Adrenal gland (tissue), 12 donors: Measurements from ENCODE around the gene CEP89. TPM values are rescaled to one million over a fixed set of nuclear protein-coding genes. Genes with fewer than 3 reads are reported as not detected.

Experiments
- DNase-seq, 7 donors: peaks; one replicate each; pipeline ENCODE4 v3.0.0-alpha.2; 2019 to 2020
- H3K27ac ChIP-seq, 5 donors: fragments of 200-600 bp; sonication (generic) in 4 of 5; 1 replicate in 3 of 5; 2 replicates in 2 of 5; pipeline versions ENCODE4 v1.5.1 to v1.8.0; 2016 to 2020; ENCODE audit warnings: mild to moderate bottlenecking in 1 of 5
- H3K27me3 ChIP-seq: fragments of 200-600 bp; 2 replicates; pipeline ENCODE4 v1.8.0; 2021
- H3K36me3 ChIP-seq, 2 donors: fragments of 200-600 bp; replicated peaks in 1 of 2; 1 replicate in 1 of 2; 2 replicates in 1 of 2; pipeline versions ENCODE4 v1.5.1 to v1.8.0; 2018 to 2022
- H3K4me1 ChIP-seq, 2 donors: fragments of 200-600 bp; replicated peaks in 1 of 2; 1 replicate in 1 of 2; 2 replicates in 1 of 2; pipeline versions ENCODE4 v1.5.1 to v1.8.0; 2018 to 2021
- H3K4me3 ChIP-seq, 4 donors: fragments of 200-600 bp; sonication (generic) in 3 of 4; one replicate each; pipeline ENCODE4 v1.5.1; 2016 to 2018
- H3K9me3 ChIP-seq, 3 donors: fragments of 200-600 bp; sonication (generic) in 1 of 3; replicated peaks in 1 of 3; 1 replicate in 2 of 3; 2 replicates in 1 of 3; pipeline versions ENCODE4 v1.5.1 to v1.8.0; 2016 to 2021
- CTCF ChIP-seq, 6 experiments: fragments of 450-650 bp in 4 of 6; fragments of 200-600 bp in 2 of 6; sonication (generic) in 1 of 6; IDR thresholded peaks; 1 replicate in 5 of 6; 2 replicates in 1 of 6; pipeline versions ENCODE4 v1.5.1 to v1.8.0; 2016 to 2021; ENCODE audit warnings: antibody characterized with exemption in 6 of 6, mild to moderate bottlenecking in 2 of 6, moderate library complexity in 1 of 6
- POLR2A ChIP-seq, 2 donors: fragments of 450-650 bp; IDR thresholded peaks; one replicate each; pipeline ENCODE4 v1.6.1; 2017; ENCODE audit warnings: antibody characterized with exemption in 2 of 2, mild to moderate bottlenecking in 2 of 2, moderate library complexity in 1 of 2
- WGBS, 4 donors: extraction: QIAGEN DNeasy Blood & Tissue Kit in 2 of 4; methylation state at CpG; one replicate each; pipeline versions ENCODE4 v1.1.5 to v1.1.7; 2013 to 2017; 5-methylcytosine and 5-hydroxymethylcytosine counted together
- intact Hi-C, 2 donors: fragments of 100-400 bp; cut with DNase I; formaldehyde crosslinking; loops; one replicate each; pipeline versions ENCODE4 v1.14.1 to v1.15.0; 2022 to 2023
- polyA plus RNA-seq, 3 donors: library from polyadenylated mRNA; stranded (reverse); fragments of 200-250 nt in 2 of 3; fragments of 350-450 nt in 1 of 3; fragmentation: Illumina TruSeq in 1 of 3; extraction: RNeasy Lipid Tissue Mini Kit (QIAGEN cat#74804) in 1 of 3; gene quantifications; one replicate each; pipeline ENCODE4 v1.2.3, GENCODE V29; 2013 to 2014
- total RNA-seq, 9 donors: library from RNA; depleted of rRNA in 4 of 9; stranded (reverse); fragments of >200 nt in 4 of 9; fragments of 120-200 nt in 1 of 9; fragmentation: NEBNext Ultra II Directional in 1 of 9; extraction: Animal tissue kit (Norgen Biotek cat#: 25700) in 1 of 9; gene quantifications; one replicate each; pipeline versions ENCODE4 v1.1.0 to v1.2.4, GENCODE V29; 2013 to 2023
- donor health status: healthy with polysubstance abuse.
- donor health status: Bipolar disorder and iron deficiency.
- donor health status: DM: yes; HTN: yes; CAD: no.
- donor health status: DM: no; HTN: no; CAD: no.
- donor health status: DM: no; HTN: no; CAD: no.
- donor health status: DM: yes; HTN: yes; CAD: no.

CEP89 gene
- total and polyA plus RNA-seq, 12 donors = 9.2 to 20.1 (median 13.9) TPM

GRCh38 chr19:32866564-32867265, 105.0 kb downstream of the CEP89 start:
- Histone ChIP-seq H3K4me1 (no peaks in the 10 kb centered on the region), H3K9me3 (no peaks in the 10 kb centered on the region), H3K27me3 (no peaks in the 10 kb centered on the region), H3K27ac (no peak overlapping the region), H3K4me3 (no peak overlapping the region), H3K36me3 (no peaks in the 10 kb centered on the region)
- WGBS, 4 donors = 80 to 91% (median 89%) methylated on average over 3 to 12 of the region's 12 CpGs
- no peak for DNase-seq
- TF ChIP-seq POLR2A (IDR thresholded peaks at IDR 0.05) = no peak
- no peak for TF ChIP-seq CTCF (IDR thresholded peaks at IDR 0.05)
- intact Hi-C loops = no loop called here

- TF ChIP-seq POLR2A (IDR thresholded peaks at IDR 0.05) (no peak), CTCF (IDR thresholded peaks at IDR 0.05) (no peak)
- no peak for DNase-seq
- H3K4me1 ChIP-seq = no peaks in the 10 kb centered on the region
- no peaks in the 10 kb centered on the region for H3K27me3 ChIP-seq
- H3K9me3 ChIP-seq = no peaks in the 10 kb centered on the region
- no peaks in the 10 kb centered on the region for H3K36me3 ChIP-seq
- intact Hi-C loops = no loop called here
- 86 to 91% (median 86%) methylated on average over 4 to 7 of the region's 7 CpGs for WGBS, 4 donors
- no peak overlapping the region for H3K27ac ChIP-seq
- H3K4me3 ChIP-seq = no peak overlapping the region
Measured at GRCh38 chr19:32866061-32866460, 105.7 kb downstream of the CEP89 start.

GRCh38 chr19:32865326-32865725, 106.4 kb downstream of the CEP89 start:
- no peaks in the 10 kb centered on the region for H3K27me3 ChIP-seq
- H3K36me3 ChIP-seq = no peaks in the 10 kb centered on the region
- WGBS, 4 donors = 82 to 86% (median 83%) methylated on average over 4 to 6 of the region's 6 CpGs
- no peaks in the 10 kb centered on the region for H3K9me3 ChIP-seq
- H3K4me3 ChIP-seq = no peak overlapping the region
- no peak for TF ChIP-seq POLR2A (IDR thresholded peaks at IDR 0.05)
- no peak for TF ChIP-seq CTCF (IDR thresholded peaks at IDR 0.05)
- no peak for DNase-seq
- H3K4me1 ChIP-seq = no peaks in the 10 kb centered on the region
- intact Hi-C loops = no loop called here
- H3K27ac ChIP-seq = no peak overlapping the region

GRCh38 chr19:32864318-32865007, 107.3 kb downstream of the CEP89 start:
- no peak for DNase-seq
- no peak overlapping the region for H3K27ac ChIP-seq
- H3K9me3 ChIP-seq = no peaks in the 10 kb centered on the region
- no peaks in the 10 kb centered on the region for H3K4me1 ChIP-seq
- intact Hi-C loops = no loop called here
- H3K27me3 ChIP-seq = no peaks in the 10 kb centered on the region
- H3K36me3 ChIP-seq = no peaks in the 10 kb centered on the region
- TF ChIP-seq POLR2A (IDR thresholded peaks at IDR 0.05) = no peak
- TF ChIP-seq CTCF (IDR thresholded peaks at IDR 0.05) = no peak
- 83 to 90% (median 87%) methylated on average over 3 to 35 of the region's 35 CpGs for WGBS, 4 donors
- no peak overlapping the region for H3K4me3 ChIP-seq
